DOHH2 (cell line): ENCODE measurements around the gene ANK2.

Experiments used
- EZH2phosphoT487 ChIP-seq: fragments of 200-600 bp; sonication (generic); IDR thresholded peaks from 2 replicates; pipeline ENCODE4 v1.6.1; 2017; ENCODE audit warnings: borderline replicate concordance, mild to moderate bottlenecking, antibody characterized with exemption, low read length, moderate library complexity, mixed read lengths
- TF ChIP-seq, protein P1 (sequence below): fragments of 200-600 bp; sonication (generic); IDR thresholded peaks from one replicate; pipeline ENCODE4 v1.5.1; 2014; ENCODE audit warnings: antibody characterized with exemption, mild to moderate bottlenecking, low read depth, low read length; ENCODE audit not compliant: poor library complexity, severe bottlenecking

DNA sequence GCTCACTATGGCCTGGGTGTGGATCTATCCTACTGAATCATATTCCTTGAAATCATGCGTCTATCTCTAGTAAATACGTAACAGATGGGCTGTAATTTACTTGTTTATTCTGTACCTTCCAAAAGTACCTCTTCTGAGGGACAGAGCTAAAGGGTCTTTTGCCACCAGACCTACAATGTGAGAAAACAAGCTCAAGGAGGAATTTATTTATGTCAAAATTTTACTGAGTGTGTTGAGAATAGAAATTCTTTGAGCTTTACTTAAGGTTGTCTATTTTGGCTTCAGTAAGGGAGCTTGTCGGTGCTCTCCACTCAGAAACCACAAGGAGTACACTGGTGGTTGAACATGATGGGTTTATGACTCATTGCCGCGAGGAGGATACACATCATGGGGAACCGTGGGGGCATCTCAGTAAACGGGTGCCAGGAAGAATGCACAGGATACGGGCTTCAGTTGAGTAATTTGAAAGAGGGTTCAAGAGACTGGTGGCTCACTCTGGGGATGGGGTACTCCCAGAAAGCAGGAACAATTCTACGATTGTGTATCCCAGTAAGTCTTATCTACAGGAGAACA, 3.0 kb downstream of the ANK2 start:
- TF ChIP-seq, protein P1, sequence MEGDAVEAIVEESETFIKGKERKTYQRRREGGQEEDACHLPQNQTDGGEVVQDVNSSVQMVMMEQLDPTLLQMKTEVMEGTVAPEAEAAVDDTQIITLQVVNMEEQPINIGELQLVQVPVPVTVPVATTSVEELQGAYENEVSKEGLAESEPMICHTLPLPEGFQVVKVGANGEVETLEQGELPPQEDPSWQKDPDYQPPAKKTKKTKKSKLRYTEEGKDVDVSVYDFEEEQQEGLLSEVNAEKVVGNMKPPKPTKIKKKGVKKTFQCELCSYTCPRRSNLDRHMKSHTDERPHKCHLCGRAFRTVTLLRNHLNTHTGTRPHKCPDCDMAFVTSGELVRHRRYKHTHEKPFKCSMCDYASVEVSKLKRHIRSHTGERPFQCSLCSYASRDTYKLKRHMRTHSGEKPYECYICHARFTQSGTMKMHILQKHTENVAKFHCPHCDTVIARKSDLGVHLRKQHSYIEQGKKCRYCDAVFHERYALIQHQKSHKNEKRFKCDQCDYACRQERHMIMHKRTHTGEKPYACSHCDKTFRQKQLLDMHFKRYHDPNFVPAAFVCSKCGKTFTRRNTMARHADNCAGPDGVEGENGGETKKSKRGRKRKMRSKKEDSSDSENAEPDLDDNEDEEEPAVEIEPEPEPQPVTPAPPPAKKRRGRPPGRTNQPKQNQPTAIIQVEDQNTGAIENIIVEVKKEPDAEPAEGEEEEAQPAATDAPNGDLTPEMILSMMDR = no peak
- TF ChIP-seq EZH2phosphoT487 = no peak
